Pulmonary artery endothelial cell (primary cell): ENCODE measurements around the gene PHYKPL. TPM values are rescaled to one million over a fixed set of nuclear protein-coding genes. Genes with fewer than 3 reads are reported as not detected.
A peak's percentile ranks its signal among the peaks of the same experiment; 100 is the strongest.
"Not testable (repeated sequence)": the region's sequence is repeated elsewhere in the genome, so short reads cannot be mapped to it uniquely, and the experiment has no call there.

Source experiments
- DNase-seq: peaks from one replicate; pipeline ENCODE4 v3.0.0-alpha.2; 2011; ENCODE audit warnings: low read depth, low spot score
- total RNA-seq: library from RNA; depleted of rRNA; stranded (reverse); fragments of >200 nt; gene quantifications from 2 replicates; pipeline ENCODE4 v1.2.3, GENCODE V29; 2014

Gene PHYKPL
- total RNA-seq, 1 donor from 2014 or later = 35.1 TPM

DNA sequence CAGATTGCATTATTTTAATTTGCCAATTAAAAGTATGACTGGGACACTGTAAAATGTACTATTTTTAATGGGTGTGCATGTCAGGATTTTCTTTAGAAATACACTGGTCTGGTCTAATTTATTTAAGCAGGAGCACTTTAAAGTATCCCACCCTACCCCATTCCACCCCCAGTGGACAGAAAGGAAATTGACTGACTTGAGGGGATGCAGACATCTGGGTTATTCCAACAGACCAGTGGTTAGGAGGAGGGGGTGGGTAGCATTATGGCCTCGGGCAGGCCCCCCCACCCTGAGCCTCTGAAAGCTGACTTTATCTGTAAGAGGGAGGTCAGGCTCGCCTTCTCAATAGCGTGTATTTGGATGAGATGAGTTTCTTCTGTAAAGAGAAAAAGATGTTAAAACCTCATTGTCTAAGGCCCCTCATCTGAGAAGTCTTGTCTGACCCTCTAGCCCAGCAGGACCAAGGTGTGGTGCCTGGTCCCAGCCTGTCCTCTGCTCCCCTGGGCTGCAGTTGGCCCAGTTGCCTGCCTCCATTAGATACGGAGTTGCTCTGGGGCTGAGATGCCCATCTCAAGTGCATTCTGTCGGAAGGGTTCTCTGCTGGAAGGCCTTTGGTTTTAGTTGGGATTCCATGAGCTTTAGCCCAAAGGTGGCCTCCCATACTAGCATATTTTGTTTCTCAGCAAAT is 23.9 kb downstream of the PHYKPL start:
- no peak for DNase-seq

- DNase-seq = no peak
Observed at GRCh38 chr5:178207917-178208280, 24.7 kb downstream of the PHYKPL start.

DNA sequence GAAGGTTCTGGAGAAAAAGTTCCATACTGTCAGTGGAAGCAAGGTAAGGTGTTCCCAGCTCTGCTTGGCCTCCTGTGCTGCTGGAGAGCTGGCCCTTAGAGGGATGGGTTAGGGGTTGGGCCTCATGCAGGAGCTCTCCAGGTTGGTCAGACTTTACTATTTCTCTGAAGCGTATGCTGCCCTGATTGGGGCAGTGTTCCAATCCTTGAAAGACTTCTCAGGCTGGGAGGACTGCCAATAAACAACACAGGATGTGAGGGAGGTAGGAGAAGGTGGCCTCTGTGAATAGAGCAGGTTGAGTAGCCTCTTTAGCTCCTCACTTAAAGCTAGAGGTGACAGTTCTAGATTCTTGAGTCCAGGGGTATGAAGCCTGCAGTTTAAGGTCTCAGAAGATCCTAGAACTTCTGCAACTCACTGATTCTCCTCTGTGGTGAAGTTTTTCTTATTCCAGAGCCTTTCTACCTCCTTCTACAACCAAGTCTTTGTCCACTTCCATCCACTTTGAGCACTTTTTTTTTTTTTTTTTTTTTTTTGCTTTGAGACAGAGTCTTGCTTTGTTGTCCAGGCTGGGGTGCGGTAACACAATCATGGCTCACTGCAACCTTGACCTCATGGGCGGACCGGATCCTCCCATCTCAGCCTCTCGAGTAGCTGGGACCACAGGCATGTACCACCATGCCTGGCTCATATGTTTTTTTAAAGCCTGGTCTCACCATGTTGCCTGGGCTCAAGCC is 25.3 kb downstream of the PHYKPL start:
- DNase-seq = peak; percentile 46

DNA sequence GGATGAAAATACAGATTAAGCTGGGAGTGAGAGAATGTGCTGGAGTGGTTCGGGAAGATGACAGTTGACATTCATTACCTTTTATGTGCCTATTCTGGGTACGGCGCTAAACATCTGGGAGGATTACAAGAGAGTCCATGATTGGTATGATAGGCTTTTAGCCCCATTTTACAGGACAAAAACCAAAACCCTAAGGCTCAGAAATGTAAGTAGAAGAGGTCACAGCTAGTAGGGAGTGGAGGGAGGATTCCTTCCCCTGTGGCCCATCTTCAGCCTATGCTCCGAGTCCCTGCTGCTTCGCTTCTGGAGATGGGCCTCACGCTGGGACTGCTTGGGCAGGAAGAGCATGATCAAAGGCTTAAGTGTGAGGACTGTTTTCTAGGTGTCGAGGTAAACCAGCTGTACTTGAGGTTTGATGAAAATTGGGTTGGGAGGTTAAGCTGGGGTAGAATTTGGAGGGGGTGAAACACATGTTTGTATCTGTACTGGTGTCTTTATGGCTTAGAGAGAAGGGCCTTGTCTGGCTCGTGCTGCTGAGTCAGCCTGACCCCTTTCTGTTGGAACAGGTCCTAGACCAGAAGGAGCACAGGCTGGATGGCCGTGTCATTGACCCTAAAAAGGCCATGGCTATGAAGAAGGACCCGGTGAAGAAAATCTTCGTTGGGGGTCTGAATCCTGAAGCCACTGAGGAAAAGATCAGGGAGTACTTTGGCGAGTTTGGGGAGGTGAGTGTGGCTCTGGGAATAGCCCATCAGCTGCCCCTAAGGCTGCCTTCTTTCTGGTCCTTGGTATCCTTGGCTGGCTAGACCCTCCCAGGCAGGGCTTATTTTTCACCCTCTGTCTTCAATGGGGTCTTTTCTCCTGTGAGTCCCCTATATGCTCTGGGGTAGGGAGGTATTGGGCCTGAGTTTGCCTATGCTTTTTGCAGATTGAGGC is 26.2 kb downstream of the PHYKPL start:
- no peak for DNase-seq

- no peak for DNase-seq
Observed at GRCh38 chr5:178205749-178206047, 26.9 kb downstream of the PHYKPL start.

- DNase-seq = no peak
Observed at GRCh38 chr5:178204935-178205748, 27.5 kb downstream of the PHYKPL start.

DNA sequence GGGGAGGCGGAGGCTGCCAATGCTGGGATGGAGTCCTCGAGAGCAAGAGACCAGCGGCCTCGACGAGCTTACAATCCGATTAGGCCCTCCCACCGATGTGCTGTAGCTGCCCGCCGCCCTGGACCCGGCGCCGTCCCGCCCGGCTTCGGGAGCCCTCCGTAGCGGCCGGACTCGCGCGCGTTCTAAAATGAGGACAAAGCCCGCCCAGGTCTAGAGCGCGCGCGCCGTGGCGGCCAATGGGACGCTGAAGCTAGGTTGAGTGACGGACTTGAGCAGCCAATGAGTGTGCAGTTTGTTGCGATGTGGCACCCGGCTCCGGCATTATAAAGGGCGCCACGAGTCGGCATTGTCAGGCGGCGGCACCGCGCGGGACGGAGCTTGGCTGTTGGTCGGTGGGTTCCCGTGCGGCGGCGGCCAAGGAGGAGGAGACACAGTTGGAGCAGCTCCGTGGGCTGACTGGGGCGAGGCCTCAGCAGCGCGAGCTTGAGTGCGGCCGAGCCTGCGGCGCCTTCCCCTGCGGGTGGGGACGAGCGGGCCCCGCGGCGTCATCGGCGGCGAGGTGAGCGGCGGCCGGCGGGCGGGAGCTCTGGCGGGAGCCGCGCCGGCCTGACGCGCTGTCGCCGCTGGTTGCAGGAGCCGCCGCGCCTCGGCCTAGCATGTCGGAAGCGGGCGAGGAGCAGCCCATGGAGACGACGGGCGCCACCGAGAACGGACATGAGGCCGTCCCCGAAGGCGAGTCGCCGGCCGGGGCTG is 28.2 kb downstream of the PHYKPL start, which contains the start of gene HNRNPAB:
Gene HNRNPAB, plus strand, starts transcription at position 352 of the 753 bp plus-strand sequence. Its CDS starts 305 bp downstream, at position 657.
- DNase-seq = peak; percentile 88

GRCh38 chr5:178203670-178204181 is 28.9 kb downstream of the PHYKPL start:
- no peak for DNase-seq

GRCh38 chr5:178202541-178202940 is 30.1 kb downstream of the PHYKPL start:
- DNase-seq = no peak

- DNase-seq = no peak
Observed at GRCh38 chr5:178201927-178202235, 30.7 kb downstream of the PHYKPL start.

GRCh38 chr5:178201221-178201926 is 31.2 kb downstream of the PHYKPL start:
- no peak for DNase-seq

DNA sequence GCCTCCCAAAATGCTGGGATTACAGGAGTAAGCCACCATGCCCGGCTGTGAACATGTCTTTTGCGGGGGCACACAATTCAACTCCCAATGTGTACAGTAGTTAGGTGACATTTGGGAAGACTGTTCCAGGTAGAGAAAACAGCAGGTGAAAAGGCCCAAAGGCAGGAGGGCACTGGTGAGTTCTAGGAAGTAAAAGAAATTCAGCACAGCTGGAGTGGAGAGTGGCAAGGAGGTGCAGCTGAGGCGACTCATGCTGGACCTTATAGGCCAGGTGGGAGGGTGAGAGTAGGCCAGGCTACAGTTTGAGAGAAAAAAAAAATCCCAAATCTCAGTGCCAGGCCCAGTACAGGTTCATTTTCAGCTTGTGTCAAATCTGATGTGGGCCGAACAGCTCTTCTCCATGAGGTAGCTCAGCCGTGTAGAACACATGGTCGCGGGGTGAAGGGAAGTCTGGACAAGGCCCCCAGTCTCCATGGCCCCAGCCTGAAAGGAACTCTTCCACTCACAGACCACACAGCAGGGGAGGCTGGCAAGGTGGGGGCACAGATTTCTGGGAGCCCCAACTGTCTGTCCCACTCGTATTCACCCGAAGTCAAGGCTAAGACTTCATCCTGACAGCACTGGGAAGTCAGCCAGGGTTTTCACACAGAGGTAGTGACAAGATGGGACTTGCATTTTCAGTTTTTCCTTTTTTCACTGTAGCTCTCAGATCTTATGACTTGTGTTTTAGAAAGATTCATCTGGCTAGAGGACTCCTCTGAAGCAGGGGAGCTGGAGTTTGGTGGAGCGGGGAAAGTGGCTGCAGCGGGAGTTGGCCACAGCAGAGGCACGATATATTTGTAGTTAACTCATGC is 32.8 kb downstream of the PHYKPL start:
- DNase-seq = no peak

DNA sequence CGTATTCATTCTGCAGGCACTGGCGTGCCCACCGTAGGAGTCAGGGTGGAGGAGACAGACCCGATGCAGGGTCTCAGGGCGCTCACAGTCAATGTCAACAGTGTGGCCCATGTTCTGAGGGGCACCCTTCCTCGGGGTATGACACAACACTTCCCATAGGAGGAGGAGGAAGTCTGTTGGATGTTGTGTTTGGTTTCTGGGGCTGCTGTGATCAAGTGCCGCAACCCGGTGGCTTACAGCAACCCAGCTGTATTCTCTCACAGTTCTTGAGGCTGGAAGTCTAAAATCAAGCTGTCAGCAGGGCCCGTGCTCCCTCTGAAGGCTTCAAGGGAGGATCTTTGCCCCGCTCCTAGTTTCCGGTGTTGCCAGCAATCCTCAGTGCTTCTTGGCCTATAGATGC is 33.9 kb downstream of the PHYKPL start:
- DNase-seq = no peak

DNA sequence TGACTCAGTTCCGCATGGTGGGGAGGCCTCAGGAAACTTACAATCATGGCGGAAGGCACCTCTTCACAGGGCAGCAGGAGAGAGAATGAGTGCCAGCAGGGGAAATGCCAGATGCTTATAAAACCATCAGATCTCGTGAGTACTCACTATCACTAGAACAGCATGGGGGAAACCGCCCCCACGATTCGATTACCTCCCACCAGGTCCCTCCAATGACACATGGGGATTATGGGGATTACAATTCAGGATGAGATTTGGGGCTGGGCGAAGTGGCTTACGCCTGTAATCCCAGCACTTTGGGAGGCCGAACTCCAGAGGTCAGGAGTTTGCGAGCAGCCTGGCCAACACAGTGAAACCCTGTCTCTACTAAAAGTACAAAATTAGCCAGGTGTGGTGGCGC is 34.5 kb downstream of the PHYKPL start:
- not testable (repeated sequence) for DNase-seq

GRCh38 chr5:178196986-178197385 is 35.6 kb downstream of the PHYKPL start:
- no peak for DNase-seq

DNA sequence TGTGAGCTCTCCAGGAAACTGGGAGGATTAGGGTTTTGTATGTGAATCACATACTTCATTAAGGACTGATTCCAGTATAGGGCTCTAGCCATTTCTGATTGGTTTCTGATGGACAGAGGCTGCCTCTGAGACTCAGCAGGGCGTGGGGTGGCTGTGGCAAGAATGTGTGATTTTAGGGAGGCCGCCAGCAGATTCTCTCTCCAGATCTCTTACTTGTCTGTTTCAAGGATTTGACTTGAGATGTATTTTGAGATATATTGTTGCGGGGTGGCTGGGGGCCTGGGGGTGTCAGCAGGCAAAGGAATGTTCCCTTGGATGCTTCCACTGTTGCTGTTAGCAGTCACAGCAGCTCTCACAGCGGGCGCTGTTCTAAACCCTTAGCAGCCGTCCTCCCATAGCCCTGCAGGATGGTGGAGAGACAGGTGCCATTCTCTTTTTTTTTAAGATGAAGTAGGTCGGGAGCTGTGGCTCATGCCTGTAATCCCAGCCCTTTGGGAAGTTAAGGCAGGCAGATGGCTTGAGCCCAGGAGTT is 36.3 kb downstream of the PHYKPL start:
- no peak for DNase-seq

GRCh38 chr5:178194026-178194425 is 38.6 kb downstream of the PHYKPL start:
- no peak for DNase-seq

DNA sequence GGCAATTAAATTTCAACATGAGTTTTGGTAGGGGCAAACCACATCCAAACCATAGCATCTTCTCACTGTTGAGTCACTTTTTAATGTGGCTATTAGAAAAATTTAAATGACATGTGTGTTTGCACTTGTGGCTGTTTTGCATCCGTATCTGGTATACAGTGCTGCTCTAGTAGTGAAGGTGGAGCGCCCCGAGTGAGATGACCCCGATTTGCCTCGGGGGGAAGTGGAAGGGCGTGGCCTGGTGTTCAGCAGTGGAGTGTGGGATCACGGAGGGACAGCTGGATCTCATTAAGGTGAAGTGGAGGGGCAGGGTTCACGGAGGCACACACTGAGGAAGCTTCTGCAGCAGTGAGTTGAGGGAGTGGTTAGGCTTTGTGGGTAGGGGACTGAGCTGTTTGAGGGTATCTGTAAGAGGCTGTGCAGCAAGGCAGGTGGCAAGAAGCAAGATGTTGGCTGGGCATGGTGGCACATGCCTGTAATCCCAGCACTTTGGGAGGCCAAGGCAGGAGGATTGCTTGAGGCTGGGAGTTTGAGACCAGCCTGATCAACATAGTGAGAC is 39.3 kb downstream of the PHYKPL start:
- DNase-seq = no peak
